Nephron progenitor cell (in vitro differentiated cells): ENCODE measurements around the gene SLX4.
"Not testable (repeated sequence)": the region's sequence is repeated elsewhere in the genome, so short reads cannot be mapped to it uniquely, and the experiment has no call there.

Source experiments
- DNase-seq: peaks from one replicate; pipeline ENCODE4 v3.0.0; 2021
- H3K27ac Mint-ChIP-seq: 2 replicates; pipeline ENCODE4 v1.8.0; 2021; ENCODE audit warnings: mild to moderate bottlenecking, moderate library complexity, mixed read lengths
- H3K27me3 Mint-ChIP-seq: 2 replicates; pipeline ENCODE4 v1.8.0; 2021; ENCODE audit warnings: mild to moderate bottlenecking, low read depth, mixed read lengths; ENCODE audit not compliant: poor library complexity
- H3K36me3 Mint-ChIP-seq: 2 replicates; pipeline ENCODE4 v1.8.0; 2021; ENCODE audit warnings: low read depth, mixed read lengths
- H3K4me1 Mint-ChIP-seq: 2 replicates; pipeline ENCODE4 v1.8.0; 2021; ENCODE audit warnings: mixed read lengths
- H3K4me3 Mint-ChIP-seq: 2 replicates; pipeline ENCODE4 v1.8.0; 2021; ENCODE audit warnings: mild to moderate bottlenecking, moderate library complexity, mixed read lengths
- H3K9me3 Mint-ChIP-seq: 2 replicates; pipeline ENCODE4 v1.8.0; 2021; ENCODE audit warnings: mild to moderate bottlenecking, moderate library complexity, mixed read lengths
- TF ChIP-seq, protein P1 (sequence below): fragments of 200-600 bp; sonication (generic); IDR thresholded peaks from 2 replicates; pipeline ENCODE4 v1.5.0; 2021; ENCODE audit warnings: antibody characterized with exemption

SLX4 gene, protein sequence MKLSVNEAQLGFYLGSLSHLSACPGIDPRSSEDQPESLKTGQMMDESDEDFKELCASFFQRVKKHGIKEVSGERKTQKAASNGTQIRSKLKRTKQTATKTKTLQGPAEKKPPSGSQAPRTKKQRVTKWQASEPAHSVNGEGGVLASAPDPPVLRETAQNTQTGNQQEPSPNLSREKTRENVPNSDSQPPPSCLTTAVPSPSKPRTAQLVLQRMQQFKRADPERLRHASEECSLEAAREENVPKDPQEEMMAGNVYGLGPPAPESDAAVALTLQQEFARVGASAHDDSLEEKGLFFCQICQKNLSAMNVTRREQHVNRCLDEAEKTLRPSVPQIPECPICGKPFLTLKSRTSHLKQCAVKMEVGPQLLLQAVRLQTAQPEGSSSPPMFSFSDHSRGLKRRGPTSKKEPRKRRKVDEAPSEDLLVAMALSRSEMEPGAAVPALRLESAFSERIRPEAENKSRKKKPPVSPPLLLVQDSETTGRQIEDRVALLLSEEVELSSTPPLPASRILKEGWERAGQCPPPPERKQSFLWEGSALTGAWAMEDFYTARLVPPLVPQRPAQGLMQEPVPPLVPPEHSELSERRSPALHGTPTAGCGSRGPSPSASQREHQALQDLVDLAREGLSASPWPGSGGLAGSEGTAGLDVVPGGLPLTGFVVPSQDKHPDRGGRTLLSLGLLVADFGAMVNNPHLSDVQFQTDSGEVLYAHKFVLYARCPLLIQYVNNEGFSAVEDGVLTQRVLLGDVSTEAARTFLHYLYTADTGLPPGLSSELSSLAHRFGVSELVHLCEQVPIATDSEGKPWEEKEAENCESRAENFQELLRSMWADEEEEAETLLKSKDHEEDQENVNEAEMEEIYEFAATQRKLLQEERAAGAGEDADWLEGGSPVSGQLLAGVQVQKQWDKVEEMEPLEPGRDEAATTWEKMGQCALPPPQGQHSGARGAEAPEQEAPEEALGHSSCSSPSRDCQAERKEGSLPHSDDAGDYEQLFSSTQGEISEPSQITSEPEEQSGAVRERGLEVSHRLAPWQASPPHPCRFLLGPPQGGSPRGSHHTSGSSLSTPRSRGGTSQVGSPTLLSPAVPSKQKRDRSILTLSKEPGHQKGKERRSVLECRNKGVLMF (N-terminal part only)

DNA sequence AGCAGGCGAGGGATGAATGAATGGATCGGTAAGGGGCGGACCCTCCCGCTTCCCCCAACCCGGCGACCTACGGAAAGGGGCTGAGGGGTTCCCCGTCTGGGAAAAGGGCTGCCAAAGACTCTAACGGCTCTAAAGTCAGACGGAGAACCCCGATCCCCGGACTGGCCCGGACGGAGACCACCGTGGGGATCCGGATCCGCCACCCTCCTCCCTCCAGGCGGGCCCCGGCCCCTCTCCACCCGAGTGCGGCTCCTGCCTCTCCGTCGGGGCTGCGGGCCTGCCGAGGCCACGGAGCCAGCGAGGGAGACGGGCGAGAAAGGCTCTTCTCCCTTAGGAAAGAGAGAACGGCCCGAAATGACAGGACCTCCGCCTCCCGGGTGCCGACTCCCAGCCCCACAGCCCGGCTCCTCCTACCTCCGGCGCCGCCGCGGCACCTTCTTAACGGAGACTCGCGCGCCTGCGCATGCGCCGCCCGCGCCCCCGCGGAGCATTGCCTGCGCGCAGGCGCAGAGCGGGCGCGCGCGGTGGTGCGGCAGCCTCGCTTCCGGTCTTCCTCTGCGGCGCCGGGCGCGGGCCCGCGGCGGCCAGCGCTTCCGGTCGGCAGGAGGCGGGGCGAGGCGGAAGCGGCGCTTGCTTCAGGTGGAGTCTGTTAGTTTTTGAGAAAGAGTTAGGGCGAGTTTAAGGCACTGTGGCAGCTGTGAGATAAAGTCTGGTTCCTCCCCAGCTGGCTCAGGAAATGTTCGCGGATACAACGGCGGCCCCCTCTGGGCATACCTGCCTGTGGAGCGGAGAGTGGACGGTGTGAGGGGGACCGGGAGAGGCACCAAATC lies at the start of gene SLX4:
TSS of gene SLX4 (minus strand) at position 461 of the 830 bp plus-strand sequence. CDS start 2,642 bp downstream, outside the sequence.
- peaks cover 18% of the 10 kb centered on the region for H3K9me3 Mint-ChIP-seq
- no peaks in the 10 kb centered on the region for H3K27me3 Mint-ChIP-seq
- H3K36me3 Mint-ChIP-seq, result peaks cover 72% of the 10 kb centered on the region
- H3K4me1 Mint-ChIP-seq, result peaks cover 33% of the 10 kb centered on the region
- peak; percentile 92 for DNase-seq
- peak within 1 kb of the TSS; percentile 98 for H3K27ac Mint-ChIP-seq
- H3K4me3 Mint-ChIP-seq, result peak within 1 kb of the TSS; percentile 99
- TF ChIP-seq, protein P1, sequence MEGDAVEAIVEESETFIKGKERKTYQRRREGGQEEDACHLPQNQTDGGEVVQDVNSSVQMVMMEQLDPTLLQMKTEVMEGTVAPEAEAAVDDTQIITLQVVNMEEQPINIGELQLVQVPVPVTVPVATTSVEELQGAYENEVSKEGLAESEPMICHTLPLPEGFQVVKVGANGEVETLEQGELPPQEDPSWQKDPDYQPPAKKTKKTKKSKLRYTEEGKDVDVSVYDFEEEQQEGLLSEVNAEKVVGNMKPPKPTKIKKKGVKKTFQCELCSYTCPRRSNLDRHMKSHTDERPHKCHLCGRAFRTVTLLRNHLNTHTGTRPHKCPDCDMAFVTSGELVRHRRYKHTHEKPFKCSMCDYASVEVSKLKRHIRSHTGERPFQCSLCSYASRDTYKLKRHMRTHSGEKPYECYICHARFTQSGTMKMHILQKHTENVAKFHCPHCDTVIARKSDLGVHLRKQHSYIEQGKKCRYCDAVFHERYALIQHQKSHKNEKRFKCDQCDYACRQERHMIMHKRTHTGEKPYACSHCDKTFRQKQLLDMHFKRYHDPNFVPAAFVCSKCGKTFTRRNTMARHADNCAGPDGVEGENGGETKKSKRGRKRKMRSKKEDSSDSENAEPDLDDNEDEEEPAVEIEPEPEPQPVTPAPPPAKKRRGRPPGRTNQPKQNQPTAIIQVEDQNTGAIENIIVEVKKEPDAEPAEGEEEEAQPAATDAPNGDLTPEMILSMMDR, result no peak

DNA sequence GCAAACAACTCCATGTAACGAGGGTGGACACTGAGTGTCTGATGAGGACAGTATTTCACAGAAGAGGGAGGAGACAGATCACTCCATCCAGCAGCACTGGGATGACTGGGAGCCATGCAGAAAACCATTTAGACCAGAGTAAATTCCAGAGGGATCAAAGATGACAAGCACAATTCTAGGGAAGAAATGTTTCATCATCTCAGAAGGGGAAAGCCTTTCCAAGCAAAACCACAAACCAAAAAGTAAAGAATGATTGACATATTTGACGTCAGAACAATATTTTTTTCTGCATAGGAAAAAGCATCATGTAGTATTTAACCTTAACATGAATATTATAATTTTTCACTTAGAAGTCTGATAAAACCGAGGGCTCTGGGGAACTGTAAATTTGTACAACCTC lies 47.8 kb upstream of the SLX4 start:
- Mint-ChIP-seq H3K4me1 (peaks cover 6% of the 10 kb centered on the region), H3K36me3 (peaks cover 46% of the 10 kb centered on the region), H3K9me3 (no peaks in the 10 kb centered on the region), H3K27me3 (no peaks in the 10 kb centered on the region), H3K27ac (peak overlapping the region; percentile 60), H3K4me3 (no peak overlapping the region)
- TF ChIP-seq, protein P1, result no peak
- DNase-seq, result no peak

DNA sequence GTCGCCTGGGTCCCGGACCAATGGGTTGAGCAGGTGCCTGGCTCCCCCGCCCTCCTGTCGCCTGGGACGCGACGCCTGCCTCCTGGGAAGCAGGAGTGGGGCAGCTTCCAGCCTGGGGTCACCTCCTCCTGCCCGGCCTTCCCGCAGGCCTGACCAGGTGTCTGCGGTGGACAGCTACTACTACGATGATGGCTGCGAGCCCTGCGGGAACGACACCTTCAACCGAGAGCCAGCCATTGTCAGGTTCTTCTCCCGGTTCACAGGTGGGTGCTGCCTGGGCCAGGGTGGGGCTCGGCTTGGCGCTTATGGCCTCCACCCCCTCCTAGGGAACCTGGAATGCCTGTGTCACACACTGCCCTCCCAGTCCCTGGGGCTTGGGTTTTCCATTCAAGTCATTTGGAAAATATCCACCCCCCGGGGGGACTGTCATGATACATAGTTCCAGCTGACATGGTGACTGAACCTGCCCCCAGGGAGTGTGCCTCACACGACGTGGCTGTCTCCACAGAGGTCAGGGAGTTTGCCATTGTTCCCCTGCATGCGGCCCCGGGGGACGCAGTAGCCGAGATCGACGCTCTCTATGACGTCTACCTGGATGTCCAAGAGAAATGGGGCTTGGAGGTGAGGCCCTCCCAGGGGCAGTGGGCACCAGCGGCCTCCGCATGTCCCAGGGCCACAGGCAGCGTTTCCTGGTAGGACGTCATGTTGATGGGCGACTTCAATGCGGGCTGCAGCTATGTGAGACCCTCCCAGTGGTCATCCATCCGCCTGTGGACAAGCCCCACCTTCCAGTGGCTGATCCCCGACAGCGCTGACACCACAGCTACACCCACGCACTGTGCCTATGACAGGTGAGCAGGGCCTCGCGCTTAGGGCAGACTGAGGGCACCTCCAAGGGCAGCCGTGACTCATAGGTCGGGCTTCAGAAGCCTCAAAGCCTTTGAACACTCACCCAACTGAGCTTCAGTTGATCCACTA lies 45.4 kb upstream of the SLX4 start:
- Mint-ChIP-seq H3K9me3 (no peaks in the 10 kb centered on the region), H3K36me3 (peaks cover 50% of the 10 kb centered on the region), H3K27me3 (no peaks in the 10 kb centered on the region), H3K27ac (no peak overlapping the region), H3K4me3 (no peak overlapping the region), H3K4me1 (peaks cover 8% of the 10 kb centered on the region)
- no peak for DNase-seq
- TF ChIP-seq, protein P1, result no peak

DNA sequence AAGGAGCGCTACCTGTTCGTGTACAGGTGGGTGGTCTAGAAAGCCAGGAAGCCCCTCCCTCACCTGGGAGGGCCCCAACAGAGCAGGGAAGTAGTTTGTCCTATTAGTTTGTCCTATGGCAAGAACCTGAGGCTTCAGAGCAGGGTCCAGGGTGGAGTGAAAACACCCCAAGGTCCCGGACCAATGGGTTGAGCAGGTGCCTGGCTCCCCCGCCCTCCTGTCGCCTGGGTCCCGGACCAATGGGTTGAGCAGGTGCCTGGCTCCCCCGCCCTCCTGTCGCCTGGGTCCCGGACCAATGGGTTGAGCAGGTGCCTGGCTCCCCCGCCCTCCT lies 44.7 kb upstream of the SLX4 start:
- H3K4me1 Mint-ChIP-seq, H3K9me3 Mint-ChIP-seq, H3K27me3 Mint-ChIP-seq, H3K27ac Mint-ChIP-seq, DNase-seq, H3K4me3 Mint-ChIP-seq: not testable (repeated sequence)
- H3K36me3 Mint-ChIP-seq, result peaks cover 53% of the 10 kb centered on the region

DNA sequence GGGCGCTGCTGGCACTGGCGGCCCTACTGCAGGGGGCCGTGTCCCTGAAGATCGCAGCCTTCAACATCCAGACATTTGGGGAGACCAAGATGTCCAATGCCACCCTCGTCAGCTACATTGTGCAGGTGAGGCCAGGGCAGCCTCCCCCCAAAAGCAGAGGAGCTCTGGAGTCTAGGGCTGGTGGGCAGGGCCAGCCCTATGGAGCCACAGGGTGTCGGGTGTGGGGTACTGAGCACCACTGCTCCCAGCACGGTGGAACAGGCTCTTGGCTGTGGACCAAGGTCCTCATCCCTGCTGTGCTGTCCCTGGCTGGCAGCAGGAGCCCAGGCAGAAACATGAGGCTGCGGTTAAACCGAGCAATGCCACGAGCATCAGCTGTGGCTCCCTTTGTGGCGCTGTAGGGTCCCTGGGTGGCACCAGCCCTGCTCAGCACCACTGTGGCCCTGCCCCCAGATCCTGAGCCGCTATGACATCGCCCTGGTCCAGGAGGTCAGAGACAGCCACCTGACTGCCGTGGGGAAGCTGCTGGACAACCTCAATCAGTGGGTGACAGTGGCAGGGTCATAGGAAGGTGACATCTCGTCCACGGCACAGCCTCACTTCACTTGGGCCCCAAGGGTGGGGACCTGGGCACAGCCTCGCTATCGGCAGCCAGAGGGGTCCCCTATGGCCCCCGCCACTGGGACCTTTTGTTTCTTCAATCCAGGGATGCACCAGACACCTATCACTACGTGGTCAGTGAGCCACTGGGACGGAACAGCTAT lies 44.2 kb upstream of the SLX4 start:
- Mint-ChIP-seq H3K27ac (no peak overlapping the region), H3K36me3 (peaks cover 53% of the 10 kb centered on the region), H3K9me3 (no peaks in the 10 kb centered on the region), H3K4me1 (peaks cover 8% of the 10 kb centered on the region), H3K27me3 (no peaks in the 10 kb centered on the region), H3K4me3 (no peak overlapping the region)
- DNase-seq, result no peak
- TF ChIP-seq, protein P1, result no peak
